Measurements from ENCODE around the gene ZFYVE28. TPM values are rescaled to one million over a fixed set of nuclear protein-coding genes. Genes with fewer than 3 reads are reported as not detected.

ZFYVE28 gene
- total and polyA plus RNA-seq, 9 donors = 1.3 to 12.1 (median 8.6) TPM

- no peaks in the 10 kb centered on the region for H3K27me3 ChIP-seq
- H3K9me3 ChIP-seq = no peaks in the 10 kb centered on the region
- no peaks in the 10 kb centered on the region for H3K4me1 ChIP-seq (ENCODE audit: insufficient read depth)
- no peak overlapping the region for H3K27ac ChIP-seq
- peak in 1 of 5 donors; percentile 11 for DNase-seq
- intact Hi-C loops (cut with DNase I) = no loop called here
- no peaks in the 10 kb centered on the region for H3K36me3 ChIP-seq
- TF ChIP-seq, protein P1, sequence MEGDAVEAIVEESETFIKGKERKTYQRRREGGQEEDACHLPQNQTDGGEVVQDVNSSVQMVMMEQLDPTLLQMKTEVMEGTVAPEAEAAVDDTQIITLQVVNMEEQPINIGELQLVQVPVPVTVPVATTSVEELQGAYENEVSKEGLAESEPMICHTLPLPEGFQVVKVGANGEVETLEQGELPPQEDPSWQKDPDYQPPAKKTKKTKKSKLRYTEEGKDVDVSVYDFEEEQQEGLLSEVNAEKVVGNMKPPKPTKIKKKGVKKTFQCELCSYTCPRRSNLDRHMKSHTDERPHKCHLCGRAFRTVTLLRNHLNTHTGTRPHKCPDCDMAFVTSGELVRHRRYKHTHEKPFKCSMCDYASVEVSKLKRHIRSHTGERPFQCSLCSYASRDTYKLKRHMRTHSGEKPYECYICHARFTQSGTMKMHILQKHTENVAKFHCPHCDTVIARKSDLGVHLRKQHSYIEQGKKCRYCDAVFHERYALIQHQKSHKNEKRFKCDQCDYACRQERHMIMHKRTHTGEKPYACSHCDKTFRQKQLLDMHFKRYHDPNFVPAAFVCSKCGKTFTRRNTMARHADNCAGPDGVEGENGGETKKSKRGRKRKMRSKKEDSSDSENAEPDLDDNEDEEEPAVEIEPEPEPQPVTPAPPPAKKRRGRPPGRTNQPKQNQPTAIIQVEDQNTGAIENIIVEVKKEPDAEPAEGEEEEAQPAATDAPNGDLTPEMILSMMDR (IDR thresholded peaks at IDR 0.05) = no peak
- TF ChIP-seq POLR2A (IDR thresholded peaks at IDR 0.05) (no peak), EP300 (IDR thresholded peaks at IDR 0.05) (no peak)
- no peak overlapping the region for H3K4me3 ChIP-seq
- WGBS, 3 donors = 66 to 75% (median 66%) methylated on average over 21 to 24 of the region's 24 CpGs
Observed at GRCh38 chr4:2273657-2274319, 144.7 kb downstream of the ZFYVE28 start.

DNA sequence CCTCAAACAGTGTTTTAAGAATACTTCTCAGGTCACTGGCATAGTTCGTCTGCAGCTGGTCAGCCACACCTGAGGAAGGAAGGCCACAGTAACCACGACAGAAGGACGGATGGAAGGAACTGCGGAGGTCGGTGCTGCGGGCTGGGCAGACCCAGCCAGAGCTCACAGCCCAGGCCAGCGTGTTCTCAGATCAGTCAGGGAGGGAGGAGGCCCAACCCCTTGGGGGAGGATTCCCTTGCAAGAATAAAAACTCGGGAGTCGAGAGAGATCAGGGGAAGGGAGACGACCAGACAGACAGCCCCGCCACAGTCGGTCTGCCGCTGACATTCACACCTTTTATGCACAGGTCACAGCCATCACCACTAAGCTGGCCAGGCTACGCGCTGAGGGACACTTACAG, 145.2 kb downstream of the ZFYVE28 start:
- DNase-seq = peak in 1 of 5 donors; percentile 10
- no peaks in the 10 kb centered on the region for H3K36me3 ChIP-seq
- H3K4me3 ChIP-seq = no peak overlapping the region
- H3K27ac ChIP-seq = no peak overlapping the region
- no peaks in the 10 kb centered on the region for H3K4me1 ChIP-seq (ENCODE audit: insufficient read depth)
- intact Hi-C loops (cut with DNase I) = no loop called here
- WGBS, 3 donors = 63 to 70% (median 68%) methylated on average over 15 of the region's 15 CpGs
- H3K27me3 ChIP-seq = no peaks in the 10 kb centered on the region
- TF ChIP-seq, protein P1 (IDR thresholded peaks at IDR 0.05) = no peak
- TF ChIP-seq POLR2A (IDR thresholded peaks at IDR 0.05) = no peak
- TF ChIP-seq EP300 (IDR thresholded peaks at IDR 0.05) = no peak
- H3K9me3 ChIP-seq = no peaks in the 10 kb centered on the region

DNA sequence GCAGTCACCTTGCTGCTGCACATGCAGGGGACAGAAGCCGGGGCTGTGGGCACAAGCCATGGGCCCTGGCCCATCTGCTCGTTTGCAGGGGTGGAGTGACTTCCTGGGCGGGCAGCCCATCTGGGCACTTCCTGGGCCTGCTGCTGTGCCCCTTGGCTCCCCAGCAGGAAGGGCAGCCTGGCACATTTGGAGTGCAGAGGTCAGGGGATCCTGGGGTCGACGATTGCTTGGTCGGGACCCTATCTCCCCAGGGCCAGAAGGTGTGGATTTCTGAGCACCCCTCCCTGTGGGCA, 145.7 kb downstream of the ZFYVE28 start:
- Histone ChIP-seq H3K36me3 (no peaks in the 10 kb centered on the region), H3K9me3 (no peaks in the 10 kb centered on the region), H3K27ac (no peak overlapping the region), H3K4me3 (no peak overlapping the region), H3K27me3 (no peaks in the 10 kb centered on the region), H3K4me1 (ENCODE audit: insufficient read depth) (no peaks in the 10 kb centered on the region)
- DNase-seq = no peak
- TF ChIP-seq, protein P1 (IDR thresholded peaks at IDR 0.05) = no peak
- TF ChIP-seq POLR2A (IDR thresholded peaks at IDR 0.05) (no peak), EP300 (IDR thresholded peaks at IDR 0.05) (no peak)
- 76 to 87% (median 86%) methylated on average over 3 to 6 of the region's 6 CpGs for WGBS, 3 donors
- intact Hi-C loops (cut with DNase I) = no loop called here

DNA sequence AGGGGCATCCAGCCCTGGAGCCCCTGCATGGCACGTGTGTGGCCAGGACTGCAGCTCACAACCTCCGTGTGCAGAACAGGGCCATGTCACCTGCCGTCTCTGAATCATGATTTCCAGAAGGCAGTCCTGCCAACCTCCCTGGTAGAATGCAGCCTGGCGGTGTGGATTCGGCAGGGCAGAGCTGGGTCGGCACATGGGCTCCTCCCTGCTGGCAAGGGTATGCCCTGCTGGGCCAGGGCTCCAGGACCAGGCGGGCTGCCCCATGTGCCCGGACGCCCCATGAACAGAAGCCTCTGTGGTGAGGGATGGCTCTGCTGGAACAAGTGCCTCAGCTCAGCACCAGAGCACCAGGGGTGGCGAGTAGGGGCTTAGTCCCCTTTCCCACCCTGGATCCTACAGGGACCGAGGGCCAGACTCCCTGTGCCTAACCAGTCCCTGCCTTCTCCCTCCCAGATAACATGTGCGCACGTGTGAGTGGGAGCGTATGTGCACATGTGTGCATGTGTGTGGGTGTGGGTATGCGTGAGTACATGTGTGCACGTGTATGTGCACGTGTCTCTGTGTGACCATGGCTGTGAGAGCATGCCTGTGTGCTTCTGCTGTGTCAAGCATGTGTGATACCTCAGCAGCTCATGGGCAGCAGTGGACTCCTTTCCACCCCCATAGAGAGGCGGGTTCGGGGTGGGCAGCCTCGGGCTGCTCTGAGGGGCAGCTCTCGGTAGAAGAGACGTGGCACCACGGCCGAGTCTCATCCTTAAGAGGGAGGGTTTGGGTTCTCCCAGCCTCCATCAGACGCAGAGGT, 146.2 kb downstream of the ZFYVE28 start:
- 91 to 95% (median 91%) methylated on average over 20 to 25 of the region's 25 CpGs for WGBS, 3 donors
- Histone ChIP-seq H3K4me3 (no peak overlapping the region), H3K9me3 (no peaks in the 10 kb centered on the region), H3K27me3 (no peaks in the 10 kb centered on the region), H3K4me1 (ENCODE audit: insufficient read depth) (no peaks in the 10 kb centered on the region), H3K36me3 (no peaks in the 10 kb centered on the region), H3K27ac (no peak overlapping the region)
- intact Hi-C loops (cut with DNase I) = no loop called here
- TF ChIP-seq EP300 (IDR thresholded peaks at IDR 0.05) (no peak), POLR2A (IDR thresholded peaks at IDR 0.05) (no peak)
- TF ChIP-seq, protein P1 (IDR thresholded peaks at IDR 0.05) = no peak
- DNase-seq = peak in 1 of 5 donors; percentile 10

Data from ovary (tissue), 9 donors.